Adrenal gland (tissue), 12 donors: ENCODE measurements around the gene CLSTN1. TPM values are rescaled to one million over a fixed set of nuclear protein-coding genes. Genes with fewer than 3 reads are reported as not detected.

ENCODE experiments used
- DNase-seq, 7 donors: peaks; one replicate each; pipeline ENCODE4 v3.0.0-alpha.2; 2019 to 2020
- H3K27ac ChIP-seq, 5 donors: fragments of 200-600 bp; sonication (generic) in 4 of 5; 1 replicate in 3 of 5; 2 replicates in 2 of 5; pipeline versions ENCODE4 v1.5.1 to v1.8.0; 2016 to 2020; ENCODE audit warnings: mild to moderate bottlenecking in 1 of 5
- H3K27me3 ChIP-seq: fragments of 200-600 bp; 2 replicates; pipeline ENCODE4 v1.8.0; 2021
- H3K36me3 ChIP-seq, 2 donors: fragments of 200-600 bp; replicated peaks in 1 of 2; 1 replicate in 1 of 2; 2 replicates in 1 of 2; pipeline versions ENCODE4 v1.5.1 to v1.8.0; 2018 to 2022
- H3K4me1 ChIP-seq, 2 donors: fragments of 200-600 bp; replicated peaks in 1 of 2; 1 replicate in 1 of 2; 2 replicates in 1 of 2; pipeline versions ENCODE4 v1.5.1 to v1.8.0; 2018 to 2021
- H3K4me3 ChIP-seq, 4 donors: fragments of 200-600 bp; sonication (generic) in 3 of 4; one replicate each; pipeline ENCODE4 v1.5.1; 2016 to 2018
- H3K9me3 ChIP-seq, 3 donors: fragments of 200-600 bp; sonication (generic) in 1 of 3; replicated peaks in 1 of 3; 1 replicate in 2 of 3; 2 replicates in 1 of 3; pipeline versions ENCODE4 v1.5.1 to v1.8.0; 2016 to 2021
- CTCF ChIP-seq, 6 experiments: fragments of 450-650 bp in 4 of 6; fragments of 200-600 bp in 2 of 6; sonication (generic) in 1 of 6; IDR thresholded peaks; 1 replicate in 5 of 6; 2 replicates in 1 of 6; pipeline versions ENCODE4 v1.5.1 to v1.8.0; 2016 to 2021; ENCODE audit warnings: antibody characterized with exemption in 6 of 6, mild to moderate bottlenecking in 2 of 6, moderate library complexity in 1 of 6
- POLR2A ChIP-seq, 2 donors: fragments of 450-650 bp; IDR thresholded peaks; one replicate each; pipeline ENCODE4 v1.6.1; 2017; ENCODE audit warnings: antibody characterized with exemption in 2 of 2, mild to moderate bottlenecking in 2 of 2, moderate library complexity in 1 of 2
- WGBS, 4 donors: extraction: QIAGEN DNeasy Blood & Tissue Kit in 2 of 4; methylation state at CpG; one replicate each; pipeline versions ENCODE4 v1.1.5 to v1.1.7; 2013 to 2017; 5-methylcytosine and 5-hydroxymethylcytosine counted together
- intact Hi-C, 2 donors: fragments of 100-400 bp; cut with DNase I; formaldehyde crosslinking; loops; one replicate each; pipeline versions ENCODE4 v1.14.1 to v1.15.0; 2022 to 2023
- polyA plus RNA-seq, 3 donors: library from polyadenylated mRNA; stranded (reverse); fragments of 200-250 nt in 2 of 3; fragments of 350-450 nt in 1 of 3; fragmentation: Illumina TruSeq in 1 of 3; extraction: RNeasy Lipid Tissue Mini Kit (QIAGEN cat#74804) in 1 of 3; gene quantifications; one replicate each; pipeline ENCODE4 v1.2.3, GENCODE V29; 2013 to 2014
- total RNA-seq, 9 donors: library from RNA; depleted of rRNA in 4 of 9; stranded (reverse); fragments of >200 nt in 4 of 9; fragments of 120-200 nt in 1 of 9; fragmentation: NEBNext Ultra II Directional in 1 of 9; extraction: Animal tissue kit (Norgen Biotek cat#: 25700) in 1 of 9; gene quantifications; one replicate each; pipeline versions ENCODE4 v1.1.0 to v1.2.4, GENCODE V29; 2013 to 2023
- donor health status: healthy with polysubstance abuse.
- donor health status: Bipolar disorder and iron deficiency.
- donor health status: DM: yes; HTN: yes; CAD: no.
- donor health status: DM: no; HTN: no; CAD: no.
- donor health status: DM: no; HTN: no; CAD: no.
- donor health status: DM: yes; HTN: yes; CAD: no.

Gene CLSTN1
- total and polyA plus RNA-seq, 12 donors: 48.8 to 106 (median 77.9) TPM

- Histone ChIP-seq H3K27ac (no peak overlapping the region), H3K9me3 (no peaks in the 10 kb centered on the region), H3K4me1 (peaks cover 13 to 31% of the 10 kb centered on the region in 2 donors), H3K27me3 (no peaks in the 10 kb centered on the region), H3K4me3 (no peak overlapping the region), H3K36me3 (no peaks in the 10 kb centered on the region)
- DNase-seq: no peak
- TF ChIP-seq CTCF (IDR thresholded peaks at IDR 0.05) (no peak), POLR2A (IDR thresholded peaks at IDR 0.05) (no peak)
- WGBS, 4 donors: 97 to 100% (median 99%) methylated on average over 1 of the region's 1 CpG
- intact Hi-C loops: no loop called here
Observed at GRCh38 chr1:9801909-9802308, 21.9 kb downstream of the CLSTN1 start.

- peak in 1 of 7 donors; percentile 10 for DNase-seq
- Histone ChIP-seq H3K9me3 (no peaks in the 10 kb centered on the region), H3K27me3 (no peaks in the 10 kb centered on the region), H3K27ac (no peak overlapping the region), H3K4me3 (no peak overlapping the region), H3K36me3 (no peaks in the 10 kb centered on the region), H3K4me1 (peaks cover 16 to 37% of the 10 kb centered on the region in 2 donors)
- intact Hi-C loops: no loop called here
- no peak for TF ChIP-seq CTCF (IDR thresholded peaks at IDR 0.05)
- no peak for TF ChIP-seq POLR2A (IDR thresholded peaks at IDR 0.05)
- WGBS, 4 donors: 69 to 75% (median 72%) methylated on average over 11 of the region's 11 CpGs
Observed at GRCh38 chr1:9798236-9799130, 25.3 kb downstream of the CLSTN1 start.

- Histone ChIP-seq H3K9me3 (no peaks in the 10 kb centered on the region), H3K27me3 (no peaks in the 10 kb centered on the region), H3K4me3 (no peak overlapping the region), H3K36me3 (no peaks in the 10 kb centered on the region), H3K4me1 (peaks cover 22 to 46% of the 10 kb centered on the region in 2 donors), H3K27ac (peak overlapping the region in 2 of 5 donors; percentile 10 to 55)
- intact Hi-C loops: no loop called here
- no peak for TF ChIP-seq POLR2A (IDR thresholded peaks at IDR 0.05)
- TF ChIP-seq CTCF (IDR thresholded peaks at IDR 0.05): no peak
- peak in 1 of 7 donors; percentile 6 for DNase-seq
Observed at GRCh38 chr1:9797049-9797448, 26.7 kb downstream of the CLSTN1 start.

GRCh38 chr1:9794081-9794480 is 29.7 kb downstream of the CLSTN1 start:
- WGBS, 4 donors: 76 to 84% (median 83%) methylated on average over 6 of the region's 6 CpGs
- H3K36me3 ChIP-seq: no peaks in the 10 kb centered on the region
- intact Hi-C loops: no loop called here
- H3K4me3 ChIP-seq: no peak overlapping the region
- H3K4me1 ChIP-seq: peaks cover 24 to 49% of the 10 kb centered on the region in 2 donors
- H3K9me3 ChIP-seq: no peaks in the 10 kb centered on the region
- no peak for DNase-seq
- H3K27ac ChIP-seq: peak overlapping the region in 2 of 5 donors; percentile 14 to 21
- no peak for TF ChIP-seq CTCF (IDR thresholded peaks at IDR 0.05)
- TF ChIP-seq POLR2A (IDR thresholded peaks at IDR 0.05): no peak
- H3K27me3 ChIP-seq: no peaks in the 10 kb centered on the region
